Type B pancreatic cell (in vitro differentiated cells): ENCODE results near the gene TUFT1. TPM values are rescaled to one million over a fixed set of nuclear protein-coding genes. Genes with fewer than 3 reads are reported as not detected.
"Not testable (repeated sequence)": the region's sequence is repeated elsewhere in the genome, so short reads cannot be mapped to it uniquely, and the experiment has no call there.

Experiments used
- DNase-seq: peaks from one replicate; pipeline ENCODE4 v3.0.0; 2021; ENCODE audit warnings: mixed read lengths; ENCODE audit not compliant: unreplicated experiment; ENCODE audit errors: extremely low spot score
- H3K27ac Mint-ChIP-seq: 2 replicates; pipeline ENCODE4 v1.8.0; 2021; ENCODE audit warnings: mild to moderate bottlenecking, mixed read lengths
- H3K27me3 Mint-ChIP-seq: 2 replicates; pipeline ENCODE4 v1.8.0; 2021; ENCODE audit warnings: mixed read lengths
- H3K36me3 Mint-ChIP-seq: 2 replicates; pipeline ENCODE4 v1.8.0; 2021; ENCODE audit warnings: mixed read lengths
- H3K4me1 Mint-ChIP-seq: one replicate; pipeline ENCODE4 v1.8.0; 2021; ENCODE audit warnings: mixed read lengths; ENCODE audit not compliant: unreplicated experiment
- H3K4me3 Mint-ChIP-seq: 2 replicates; pipeline ENCODE4 v1.8.0; 2021; ENCODE audit warnings: mild to moderate bottlenecking, mixed read lengths
- H3K9me3 Mint-ChIP-seq: 2 replicates; pipeline ENCODE4 v1.8.0; 2021; ENCODE audit warnings: mixed read lengths
- CTCF ChIP-seq: fragments of 200-600 bp; sonication (generic); conservative IDR thresholded peaks from 2 replicates; pipeline ENCODE4 v1.5.0; 2021; ENCODE audit warnings: antibody characterized with exemption, mild to moderate bottlenecking
- total RNA-seq: library from RNA; stranded (reverse); gene quantifications from 2 replicates; pipeline ENCODE4 v1.2.1, GENCODE V29; 2021; ENCODE audit warnings: low replicate concordance

Gene TUFT1
- total RNA-seq, 1 donor from 2014 or later = 15.5 TPM

- DNase-seq = no peak
- Mint-ChIP-seq H3K27ac (no peak overlapping the region), H3K4me3 (no peak overlapping the region), H3K9me3 (no peaks in the 10 kb centered on the region), H3K27me3 (no peaks in the 10 kb centered on the region), H3K4me1 (peaks cover 34% of the 10 kb centered on the region), H3K36me3 (peaks cover 4% of the 10 kb centered on the region)
- no peak for TF ChIP-seq CTCF
These were observed 78.4 kb downstream of the TUFT1 start for GRCh38 chr1:151618470-151618869.

DNA sequence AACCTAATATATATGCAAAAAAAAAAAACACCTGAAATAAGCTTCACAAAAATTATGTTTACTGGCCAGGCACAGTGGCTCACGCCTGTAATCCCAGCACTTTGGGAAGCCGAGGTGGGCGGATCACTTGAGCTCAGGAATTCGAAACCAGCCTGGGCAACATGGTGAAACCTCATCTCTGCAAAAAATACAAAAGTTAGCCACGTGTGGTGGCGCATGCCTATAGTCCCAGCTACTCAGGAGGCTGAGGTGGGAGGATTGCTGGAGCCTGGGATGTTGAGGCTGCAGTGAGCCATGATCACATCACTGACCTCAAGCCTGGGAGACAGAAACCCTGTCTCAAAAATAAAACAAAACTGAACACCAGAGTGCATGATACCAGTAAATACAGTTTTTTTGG lies 78.9 kb downstream of the TUFT1 start:
- H3K36me3 Mint-ChIP-seq, H3K27me3 Mint-ChIP-seq, H3K4me3 Mint-ChIP-seq, DNase-seq, H3K9me3 Mint-ChIP-seq, H3K27ac Mint-ChIP-seq: not testable (repeated sequence)
- peaks cover 32% of the 10 kb centered on the region for H3K4me1 Mint-ChIP-seq

DNA sequence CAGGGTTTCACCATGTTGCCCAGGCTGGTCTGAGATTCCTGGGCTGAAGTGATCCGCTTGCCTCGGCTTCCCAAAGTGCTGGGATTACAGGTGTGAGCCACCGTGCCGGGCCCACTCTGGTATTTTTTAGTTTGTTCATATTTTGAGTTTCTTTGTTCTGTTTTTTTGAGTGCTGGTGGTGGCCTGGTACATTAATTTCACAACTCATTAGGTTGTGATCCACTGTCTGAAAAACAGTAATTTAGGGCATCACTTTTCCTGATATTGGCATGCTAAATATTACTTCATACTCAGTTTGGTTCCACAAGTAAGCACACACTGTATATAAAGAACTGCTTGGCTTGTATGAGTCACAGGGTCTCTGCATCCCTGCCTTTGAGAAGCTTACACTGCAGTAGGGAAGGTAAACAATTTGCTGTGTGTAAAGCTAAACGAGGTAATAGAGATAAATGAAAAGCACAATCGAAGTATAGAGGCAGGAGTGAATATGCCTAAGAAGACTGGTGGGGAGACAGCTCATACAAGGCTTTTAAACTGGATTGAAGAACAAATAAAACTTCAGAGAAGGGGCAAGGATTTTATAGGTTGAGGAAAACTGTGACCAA lies 79.5 kb downstream of the TUFT1 start:
- peaks cover 32% of the 10 kb centered on the region for H3K4me1 Mint-ChIP-seq
- DNase-seq = no peak
- TF ChIP-seq CTCF = no peak
- H3K9me3 Mint-ChIP-seq = no peaks in the 10 kb centered on the region
- no peaks in the 10 kb centered on the region for H3K27me3 Mint-ChIP-seq
- peaks cover 4% of the 10 kb centered on the region for H3K36me3 Mint-ChIP-seq
- peak overlapping the region; percentile 5 for H3K27ac Mint-ChIP-seq
- H3K4me3 Mint-ChIP-seq = no peak overlapping the region

- no peak overlapping the region for H3K4me3 Mint-ChIP-seq
- H3K4me1 Mint-ChIP-seq = peaks cover 32% of the 10 kb centered on the region
- H3K27ac Mint-ChIP-seq = no peak overlapping the region
- TF ChIP-seq CTCF = no peak
- H3K9me3 Mint-ChIP-seq = no peaks in the 10 kb centered on the region
- H3K27me3 Mint-ChIP-seq = no peaks in the 10 kb centered on the region
- no peak for DNase-seq
- H3K36me3 Mint-ChIP-seq = peaks cover 3% of the 10 kb centered on the region
These were observed 80.2 kb downstream of the TUFT1 start for GRCh38 chr1:151620286-151620685.

DNA sequence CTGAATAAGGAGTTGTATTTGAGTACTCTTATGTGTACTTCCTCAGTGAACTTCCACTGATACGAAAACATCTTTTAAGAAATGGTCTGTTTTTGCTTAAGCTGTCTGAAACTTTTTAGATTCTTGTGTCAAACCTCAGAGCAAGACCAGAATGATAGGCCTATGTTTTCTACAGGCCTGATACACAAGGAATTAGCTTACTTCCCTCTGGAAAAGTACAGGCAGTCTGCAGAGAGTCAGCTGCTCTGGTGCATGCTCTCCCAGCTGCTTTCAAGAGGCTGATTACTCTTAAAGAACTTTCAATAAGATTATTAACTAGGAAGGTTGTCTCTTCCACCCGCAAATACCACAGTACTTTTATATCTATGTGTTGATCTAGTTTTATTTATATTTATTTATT lies 81.2 kb downstream of the TUFT1 start:
- Mint-ChIP-seq H3K27me3 (no peaks in the 10 kb centered on the region), H3K9me3 (no peaks in the 10 kb centered on the region), H3K27ac (peak overlapping the region; percentile 54), H3K36me3 (no peaks in the 10 kb centered on the region), H3K4me1 (peaks cover 28% of the 10 kb centered on the region), H3K4me3 (no peak overlapping the region)
- DNase-seq = no peak
- TF ChIP-seq CTCF = no peak

DNA sequence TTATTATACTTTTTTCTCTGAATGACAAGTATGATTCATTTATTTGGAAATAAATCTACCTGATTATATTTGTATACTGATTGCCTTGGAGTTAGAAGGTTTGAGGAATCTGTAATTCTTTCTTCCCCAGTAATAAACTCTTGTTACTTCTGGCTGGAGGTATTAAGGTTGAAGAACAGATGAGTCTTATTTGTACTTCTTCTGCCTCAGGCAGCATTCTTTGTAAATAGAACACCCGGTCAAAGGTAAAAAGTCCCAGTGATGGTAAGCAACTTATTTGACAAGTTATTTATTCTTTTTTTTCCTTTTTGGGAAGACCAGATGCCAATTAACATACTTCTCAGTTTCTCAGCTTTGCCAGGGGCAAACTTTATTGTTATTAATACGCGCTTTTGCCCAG lies 84.7 kb downstream of the TUFT1 start:
- Mint-ChIP-seq H3K9me3 (no peaks in the 10 kb centered on the region), H3K27me3 (no peaks in the 10 kb centered on the region), H3K4me1 (peaks cover 14% of the 10 kb centered on the region), H3K4me3 (no peak overlapping the region), H3K36me3 (peaks cover 3% of the 10 kb centered on the region), H3K27ac (no peak overlapping the region)
- no peak for TF ChIP-seq CTCF
- no peak for DNase-seq
